Activated T-cell treated with anti-CD3 and anti-CD28 coated beads for 1 hour (primary cell): Measurements from ENCODE around the gene TLX1.

Experiments used
- DNase-seq: peaks from one replicate; pipeline ENCODE4 v3.0.0-alpha.2; 2020; ENCODE audit warnings: low read depth

TLX1 gene

GRCh38 chr10:101112799-101113594, 18.1 kb upstream of the TLX1 start:
- no peak for DNase-seq

- DNase-seq: no peak
Observed at GRCh38 chr10:101113890-101114403, 17.2 kb upstream of the TLX1 start.

- DNase-seq: no peak
Observed at GRCh38 chr10:101114646-101115045, 16.5 kb upstream of the TLX1 start.

- DNase-seq: no peak
Observed at GRCh38 chr10:101116754-101117153, 14.3 kb upstream of the TLX1 start.

GRCh38 chr10:101118031-101118430, 13.1 kb upstream of the TLX1 start:
- DNase-seq: no peak

GRCh38 chr10:101120520-101120883, 10.6 kb upstream of the TLX1 start:
- no peak for DNase-seq

GRCh38 chr10:101120884-101121653, 10.0 kb upstream of the TLX1 start:
- DNase-seq: peak; percentile 38

GRCh38 chr10:101121654-101122031, 9.5 kb upstream of the TLX1 start:
- DNase-seq: no peak

- no peak for DNase-seq
Observed at GRCh38 chr10:101122270-101123084, 8.6 kb upstream of the TLX1 start.

GRCh38 chr10:101123085-101123814, 7.8 kb upstream of the TLX1 start:
- DNase-seq: no peak

- no peak for DNase-seq
Observed at GRCh38 chr10:101123815-101124617, 7.1 kb upstream of the TLX1 start.

- DNase-seq: no peak
Observed at GRCh38 chr10:101124933-101125332, 6.2 kb upstream of the TLX1 start.

GRCh38 chr10:101126684-101127628, 4.1 kb upstream of the TLX1 start:
- DNase-seq: no peak

GRCh38 chr10:101130141-101130540, 959 bp upstream of the TLX1 start:
- DNase-seq: no peak

- no peak for DNase-seq
Observed at GRCh38 chr10:101131962-101132635, 999 bp downstream of the TLX1 start.

GRCh38 chr10:101132636-101133473, 1.8 kb downstream of the TLX1 start:
- no peak for DNase-seq

GRCh38 chr10:101133489-101134298, 2.6 kb downstream of the TLX1 start:
- no peak for DNase-seq
